ENCODE results near the gene GABBR2.

DNA sequence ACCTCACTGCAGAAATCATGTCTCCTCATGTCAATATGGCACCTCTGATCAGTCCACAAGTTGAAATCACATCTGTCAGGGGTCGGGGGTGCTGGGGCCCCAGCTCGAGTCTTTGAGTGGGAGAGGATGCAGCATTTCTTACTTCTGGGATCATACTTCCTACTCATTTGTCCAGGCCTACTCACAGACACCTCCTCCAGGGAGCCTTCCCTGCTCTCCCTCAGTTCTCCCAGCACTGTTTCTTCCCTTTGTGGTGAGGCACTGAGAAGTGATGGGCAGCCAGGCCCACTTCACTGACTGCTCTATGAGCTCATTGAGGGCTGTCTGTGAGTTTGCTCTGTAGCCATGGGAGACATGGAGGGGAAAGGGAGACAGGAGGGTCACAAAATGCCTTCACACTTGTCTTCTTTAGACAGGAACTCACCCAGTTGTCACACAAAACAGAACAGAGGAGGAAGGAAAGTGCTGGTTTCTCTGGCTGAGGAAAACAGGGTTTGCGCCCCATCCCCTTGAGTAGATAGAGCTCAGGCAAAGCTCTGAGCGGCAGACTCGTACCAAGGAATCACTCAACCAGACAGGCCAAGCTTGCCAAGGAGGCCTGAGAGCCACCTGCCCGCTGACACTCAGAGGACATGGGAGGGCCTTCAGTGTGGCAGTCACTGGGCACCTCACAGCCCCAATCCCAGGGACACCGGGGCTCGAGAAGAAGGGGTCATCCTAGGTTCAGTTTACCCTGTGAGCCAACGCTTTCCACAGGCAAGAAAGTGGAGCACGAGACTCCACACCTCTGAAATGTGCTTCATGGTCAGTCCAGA lies 152.9 kb downstream of the GABBR2 start:
- TF ChIP-seq, protein P1, sequence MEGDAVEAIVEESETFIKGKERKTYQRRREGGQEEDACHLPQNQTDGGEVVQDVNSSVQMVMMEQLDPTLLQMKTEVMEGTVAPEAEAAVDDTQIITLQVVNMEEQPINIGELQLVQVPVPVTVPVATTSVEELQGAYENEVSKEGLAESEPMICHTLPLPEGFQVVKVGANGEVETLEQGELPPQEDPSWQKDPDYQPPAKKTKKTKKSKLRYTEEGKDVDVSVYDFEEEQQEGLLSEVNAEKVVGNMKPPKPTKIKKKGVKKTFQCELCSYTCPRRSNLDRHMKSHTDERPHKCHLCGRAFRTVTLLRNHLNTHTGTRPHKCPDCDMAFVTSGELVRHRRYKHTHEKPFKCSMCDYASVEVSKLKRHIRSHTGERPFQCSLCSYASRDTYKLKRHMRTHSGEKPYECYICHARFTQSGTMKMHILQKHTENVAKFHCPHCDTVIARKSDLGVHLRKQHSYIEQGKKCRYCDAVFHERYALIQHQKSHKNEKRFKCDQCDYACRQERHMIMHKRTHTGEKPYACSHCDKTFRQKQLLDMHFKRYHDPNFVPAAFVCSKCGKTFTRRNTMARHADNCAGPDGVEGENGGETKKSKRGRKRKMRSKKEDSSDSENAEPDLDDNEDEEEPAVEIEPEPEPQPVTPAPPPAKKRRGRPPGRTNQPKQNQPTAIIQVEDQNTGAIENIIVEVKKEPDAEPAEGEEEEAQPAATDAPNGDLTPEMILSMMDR (IDR thresholded peaks at IDR 0.05): no peak
- TF ChIP-seq POLR2A (IDR thresholded peaks at IDR 0.05): no peak

All from uterus (tissue), 2 donors.